Measurements from ENCODE around the gene RELN. TPM values are rescaled to one million over a fixed set of nuclear protein-coding genes. Genes with fewer than 3 reads are reported as not detected.

Gene RELN
- total RNA-seq, 1 experiment from 2014 or later: not detected

DNA sequence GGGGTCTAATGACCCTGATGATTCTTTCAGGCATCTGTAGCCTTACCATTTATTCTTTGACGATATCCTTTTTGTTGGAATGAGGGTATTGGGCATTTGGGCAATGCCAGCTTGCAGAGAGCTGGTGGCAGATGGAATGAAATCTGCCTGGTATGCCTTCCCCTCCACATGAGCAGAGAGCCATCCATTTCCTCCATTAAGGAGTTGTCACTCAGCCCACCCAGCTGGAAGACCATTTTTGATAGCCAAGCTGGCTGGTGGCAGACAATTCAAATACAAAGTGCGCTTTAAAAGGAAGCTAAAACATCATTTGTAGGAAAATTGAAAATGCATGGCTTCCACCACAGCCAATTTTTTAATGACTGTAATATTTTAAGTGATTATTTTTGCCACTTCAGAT lies 303.4 kb downstream of the RELN start:
- no peak for DNase-seq (ENCODE audit: low read depth)

DNA sequence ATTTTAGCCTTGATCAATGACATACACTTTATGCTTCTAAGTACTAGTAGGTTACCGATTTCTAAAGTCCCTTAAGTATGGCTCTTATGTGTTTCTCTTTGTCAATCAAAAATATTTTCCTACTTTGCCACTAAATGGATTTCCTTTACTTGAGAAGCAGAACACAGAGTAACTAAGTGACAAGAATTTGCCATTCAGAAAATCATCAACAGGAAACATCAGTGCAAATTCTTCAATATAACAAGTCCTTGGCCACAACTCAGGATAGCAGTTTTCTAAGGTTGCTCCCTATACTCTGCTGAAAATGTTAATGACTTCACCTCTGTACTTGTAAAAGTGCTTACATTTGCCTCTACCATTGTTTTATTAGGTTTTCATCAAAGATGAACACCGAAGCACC lies 303.8 kb downstream of the RELN start:
- no peak for DNase-seq (ENCODE audit: low read depth)

DNA sequence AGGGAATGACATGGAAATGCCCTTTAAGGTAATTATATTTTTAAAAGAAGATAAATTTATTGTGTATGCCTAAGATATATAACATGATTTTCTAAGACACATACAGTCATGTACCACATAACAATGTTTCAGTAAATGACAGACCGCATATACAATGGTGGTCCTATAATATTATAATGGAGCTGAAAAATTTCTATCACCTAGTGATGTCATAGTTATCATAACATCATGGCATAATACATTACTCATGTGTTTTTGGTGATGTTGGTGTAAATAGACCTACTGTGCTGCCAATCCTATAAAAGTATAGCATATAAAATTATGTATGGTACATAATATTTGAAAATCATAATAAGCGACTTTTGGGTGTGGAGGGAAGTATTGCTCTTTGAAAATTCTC lies 306.1 kb downstream of the RELN start:
- no peak for DNase-seq (ENCODE audit: low read depth)

DNA sequence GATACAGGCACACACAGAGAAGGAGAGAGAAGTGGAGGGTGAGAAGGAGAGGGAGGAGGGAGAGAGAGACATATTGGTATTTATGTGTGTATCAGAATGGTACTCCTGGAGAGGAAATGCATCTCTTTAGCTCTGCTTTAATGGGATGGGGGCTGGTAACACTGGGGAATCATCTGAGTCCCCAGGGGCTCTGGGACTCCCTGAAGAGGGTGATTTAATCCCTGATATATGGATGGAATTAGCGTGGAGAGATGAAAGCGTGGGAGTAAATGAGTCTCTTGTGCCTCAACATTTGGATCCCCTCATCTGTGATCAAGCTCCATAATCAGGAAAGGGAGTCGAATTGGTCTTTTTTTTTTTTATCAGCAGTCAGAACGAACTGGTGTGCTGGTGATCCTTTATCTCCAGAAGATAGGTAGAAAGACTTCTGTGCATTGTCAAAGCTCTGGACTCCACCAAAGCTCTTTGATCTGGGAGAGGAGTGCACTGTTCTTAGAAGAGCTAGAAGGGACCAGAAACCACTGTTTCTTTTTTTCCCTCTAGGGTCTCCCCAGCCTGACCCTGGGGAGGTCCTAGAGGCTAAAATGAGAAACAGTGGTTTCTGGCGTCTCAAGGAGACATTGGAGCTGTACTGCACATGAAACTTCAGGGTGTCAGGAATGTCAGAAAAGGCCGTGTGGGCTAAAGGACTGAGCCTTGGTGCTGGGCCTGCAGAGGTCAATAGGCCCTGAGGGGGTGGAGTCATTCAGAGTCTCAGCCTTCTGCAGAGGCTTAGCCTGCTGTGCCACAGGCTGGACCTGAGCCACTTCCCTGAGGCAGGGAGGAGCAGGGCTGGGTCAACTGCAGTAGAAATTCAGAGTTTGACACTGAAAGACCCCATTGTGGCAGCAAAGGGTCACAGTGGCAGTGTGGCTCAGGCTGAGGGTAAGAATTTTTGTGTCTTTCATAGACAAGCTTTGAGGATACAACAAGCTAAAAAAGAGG lies 309.0 kb downstream of the RELN start:
- DNase-seq (ENCODE audit: low read depth): peak; percentile 39

DNA sequence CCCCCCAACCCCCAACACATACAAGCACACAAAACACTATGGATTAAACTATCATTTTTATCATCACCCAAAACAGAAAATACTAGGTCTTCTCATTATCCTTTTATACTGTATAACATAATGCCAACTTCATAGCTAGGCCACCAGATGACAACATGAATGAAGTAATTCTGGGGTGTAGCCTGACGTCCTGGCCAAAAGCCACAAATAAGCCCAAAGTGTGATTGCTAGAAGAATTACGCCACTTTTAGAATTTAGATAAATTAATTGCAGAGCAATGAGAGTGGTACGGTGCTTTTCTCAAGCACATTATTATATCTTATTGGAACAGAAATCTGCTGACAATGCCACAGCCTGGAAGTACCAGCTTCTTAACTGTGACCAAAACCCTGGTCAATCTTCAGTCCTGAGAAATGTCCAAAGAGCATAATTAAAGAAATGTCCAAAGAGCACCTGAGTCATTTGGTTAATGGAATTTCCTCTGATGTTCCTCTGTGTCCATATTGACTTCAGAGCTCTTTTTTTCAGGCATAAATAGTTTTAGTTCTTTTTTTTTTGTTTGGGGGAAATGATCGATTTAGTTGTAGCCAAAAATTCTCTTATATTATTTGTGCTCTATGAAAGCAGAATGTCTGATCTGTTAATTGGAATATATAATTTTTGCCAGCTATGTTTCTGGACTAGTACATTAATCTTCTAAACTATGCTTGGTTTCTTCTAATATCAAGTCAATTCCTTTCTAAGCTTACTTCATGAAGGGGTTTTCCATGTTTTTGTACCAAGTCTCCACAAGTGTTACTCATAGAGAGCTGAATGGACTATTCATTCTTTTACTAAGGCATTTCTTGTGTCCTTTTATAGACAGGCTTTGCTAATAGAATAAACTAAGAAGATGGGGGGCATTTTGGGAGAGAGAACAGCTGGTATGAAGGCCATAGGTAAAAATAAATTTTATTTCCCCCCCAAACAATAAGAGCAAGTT lies 310.0 kb downstream of the RELN start:
- DNase-seq (ENCODE audit: low read depth): peak; percentile 16

DNA sequence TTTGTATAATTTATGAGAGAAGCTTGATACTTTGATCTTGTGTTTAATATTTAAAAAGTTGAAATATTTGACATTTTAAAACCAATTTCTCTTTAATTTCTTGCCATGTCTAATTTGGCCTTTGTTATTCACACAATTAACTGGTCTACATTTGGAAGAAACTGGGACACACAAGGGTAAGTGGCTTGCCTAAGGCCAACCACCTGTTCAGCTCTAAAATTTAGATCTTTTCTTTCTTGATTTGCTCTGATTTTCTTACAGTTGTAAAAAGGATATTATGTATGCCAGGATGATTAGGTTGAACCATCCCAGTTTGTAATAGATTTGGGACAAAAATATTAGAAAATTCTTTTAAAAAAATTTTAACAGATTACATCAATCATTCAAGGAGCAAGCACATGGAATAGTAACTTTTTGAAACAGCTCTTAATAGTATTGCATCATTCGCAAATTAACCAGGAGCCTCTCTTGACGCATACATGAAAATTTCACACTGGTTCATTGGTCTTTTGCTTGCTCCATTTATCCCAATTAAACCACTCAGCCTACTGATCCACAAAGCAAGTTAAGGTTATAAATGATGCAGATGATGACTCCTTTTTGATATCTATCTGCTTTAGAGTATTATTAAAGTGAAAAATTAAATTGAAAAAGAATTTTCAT lies 321.0 kb downstream of the RELN start:
- no peak for DNase-seq (ENCODE audit: low read depth)

DNA sequence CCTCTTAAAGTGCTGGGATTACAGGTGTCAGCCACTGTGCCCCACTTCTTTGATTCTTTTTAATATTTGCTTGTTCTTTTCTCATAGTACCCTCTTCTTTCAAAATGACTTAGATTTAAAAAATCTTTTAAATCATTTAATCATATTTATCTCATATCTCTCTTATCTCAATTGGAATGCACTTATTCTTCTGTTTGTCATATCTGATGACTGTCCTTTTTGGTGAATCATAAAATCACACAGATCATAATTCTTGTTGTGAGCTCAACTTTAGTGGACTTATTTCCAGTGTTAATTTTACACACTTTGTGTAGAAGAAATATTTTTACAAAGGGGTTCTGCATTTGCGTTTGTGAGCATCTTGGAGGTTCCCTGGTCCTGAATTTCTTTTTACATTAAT lies 323.1 kb downstream of the RELN start:
- DNase-seq (ENCODE audit: low read depth): no peak

DNA sequence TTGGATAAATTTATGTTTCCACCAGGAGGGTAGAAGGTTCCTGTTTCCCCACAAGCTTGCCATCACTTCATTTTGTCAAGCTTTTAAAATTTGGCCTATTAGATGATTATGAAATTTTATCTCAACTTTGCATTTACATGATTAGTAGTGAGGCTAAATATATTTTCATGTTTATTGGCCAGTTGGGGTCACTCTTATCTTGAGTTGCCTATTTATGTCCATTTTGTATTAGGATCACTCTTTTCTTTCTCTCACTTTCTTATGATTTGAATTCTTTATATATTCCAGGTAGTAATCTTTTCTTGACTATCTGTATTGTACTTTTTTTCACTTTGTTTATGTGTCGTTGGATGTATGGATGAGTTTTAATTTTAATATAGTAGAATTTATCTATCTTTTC lies 324.9 kb downstream of the RELN start:
- no peak for DNase-seq (ENCODE audit: low read depth)

DNA sequence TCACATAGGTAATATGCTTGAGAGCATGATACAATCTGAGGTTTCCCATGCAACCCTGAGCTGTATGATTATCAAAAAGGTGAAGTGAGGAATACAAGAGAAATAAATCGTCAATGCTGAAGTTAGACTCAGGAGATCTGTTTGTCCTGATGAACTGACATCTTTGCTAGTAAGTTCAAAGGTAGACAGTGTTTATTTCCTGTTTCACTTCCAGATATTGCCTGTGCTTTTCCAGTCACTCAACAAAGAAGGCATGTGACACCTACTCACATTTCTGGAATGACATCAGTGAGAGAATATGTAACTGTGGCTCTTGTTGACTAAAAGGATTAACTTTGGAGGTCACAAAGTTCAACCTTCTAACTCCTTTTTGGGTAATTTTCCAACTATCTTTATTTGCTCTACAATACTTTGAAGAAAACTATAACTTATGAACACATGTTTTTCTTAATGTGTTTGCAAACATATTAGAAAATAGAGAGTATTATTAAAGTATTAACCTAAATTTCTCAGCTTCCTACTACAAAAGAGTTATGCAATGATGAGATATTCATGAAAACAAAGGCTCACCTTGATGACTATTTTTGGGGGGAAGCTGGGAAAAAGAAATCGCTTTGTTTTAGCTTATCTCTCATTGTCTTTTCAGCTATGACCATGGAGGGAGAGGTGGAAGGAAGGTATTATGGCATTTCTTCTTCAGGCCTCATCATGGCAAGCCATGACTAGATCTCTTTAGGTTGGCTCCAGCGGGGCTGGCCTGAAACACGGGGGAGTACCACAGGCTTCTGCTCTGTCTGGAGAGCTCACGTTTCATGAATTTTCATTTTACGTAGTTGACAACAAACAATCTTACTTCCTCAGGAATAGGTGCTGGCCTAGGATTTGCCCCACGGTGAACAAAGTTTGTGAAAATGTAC lies 328.7 kb downstream of the RELN start:
- no peak for DNase-seq (ENCODE audit: low read depth)

DNA sequence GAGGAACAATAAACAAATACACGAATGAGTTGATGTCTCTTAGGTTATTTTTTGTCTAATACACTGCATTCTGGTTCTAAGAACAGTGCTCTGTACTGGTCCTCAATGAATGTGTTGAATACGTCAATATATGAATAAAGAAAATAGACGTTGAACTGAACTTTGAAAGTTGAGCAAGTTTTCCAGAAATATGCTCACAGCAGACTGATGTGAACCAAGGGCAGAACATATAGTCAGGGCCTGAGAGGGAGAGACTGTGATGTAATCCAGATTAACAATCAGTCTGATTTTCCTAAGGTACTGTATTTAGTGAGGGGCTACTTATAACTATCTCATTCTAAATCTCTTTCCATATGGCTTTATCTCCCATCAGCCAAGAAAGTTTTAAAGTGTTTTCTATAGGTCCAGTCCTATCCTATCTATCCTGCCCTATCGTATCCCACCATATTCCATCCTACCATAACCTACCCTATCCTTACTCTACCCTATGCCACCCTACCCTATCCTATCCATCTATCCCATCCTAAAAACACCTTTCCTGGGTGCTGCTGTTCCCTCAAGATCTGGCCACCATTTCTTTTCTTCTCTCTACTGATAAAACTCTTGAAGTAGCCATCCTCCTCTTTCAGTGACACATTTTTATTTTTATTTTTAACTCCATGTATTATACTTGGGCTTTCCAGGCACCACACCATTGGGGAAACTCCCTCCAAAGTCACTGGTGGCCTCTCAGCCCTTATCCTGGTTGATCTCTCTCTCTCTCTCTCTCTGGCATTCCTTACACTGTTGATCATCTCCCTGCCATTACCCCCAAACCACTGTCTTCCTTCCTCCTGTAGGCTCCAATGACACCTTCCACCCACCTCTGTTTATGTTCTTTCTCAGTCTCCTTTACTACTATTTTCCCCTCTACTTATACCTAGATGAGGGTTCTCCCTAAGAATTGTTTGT lies 331.1 kb downstream of the RELN start:
- DNase-seq (ENCODE audit: low read depth): no peak

DNA sequence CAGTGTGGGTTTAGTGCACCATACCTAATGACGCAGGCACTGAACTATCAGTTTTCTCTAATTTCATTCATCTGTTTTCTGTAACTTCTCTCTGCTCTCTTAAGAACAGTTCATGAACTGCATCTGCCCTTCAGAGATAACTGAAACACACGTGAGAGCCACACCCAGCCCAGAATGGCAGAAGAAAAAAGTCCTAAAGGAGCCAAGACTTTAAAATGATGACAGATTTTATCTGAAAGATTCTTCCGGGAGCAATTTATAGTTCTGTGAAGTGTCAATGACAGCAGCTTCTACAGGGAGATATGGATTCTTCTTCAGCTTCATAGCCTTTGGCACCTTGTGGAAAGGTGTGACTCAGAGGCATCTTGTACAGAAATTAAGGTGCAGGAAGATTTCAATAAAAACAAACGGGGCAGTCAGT lies 332.0 kb downstream of the RELN start:
- no peak for DNase-seq (ENCODE audit: low read depth)

DNA sequence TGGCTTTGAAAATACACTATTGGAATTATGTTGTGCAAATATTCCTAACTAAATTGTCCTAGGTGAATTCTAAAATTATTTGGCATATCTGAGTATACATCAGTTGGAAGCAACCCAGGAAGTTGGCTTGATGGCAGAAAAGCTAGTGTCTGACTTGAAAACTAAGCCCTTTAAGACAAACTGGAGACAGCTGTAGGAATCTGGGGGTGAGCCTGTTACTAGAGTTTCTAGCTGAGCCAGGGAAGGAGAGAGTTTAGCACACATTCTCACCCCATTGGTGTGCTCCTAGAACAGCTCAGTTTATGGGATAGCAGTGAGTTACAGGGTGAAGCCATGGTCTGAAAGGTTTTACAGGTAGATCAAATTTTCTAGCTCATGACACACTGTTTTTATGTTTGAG lies 333.2 kb downstream of the RELN start:
- DNase-seq (ENCODE audit: low read depth): no peak

DNA sequence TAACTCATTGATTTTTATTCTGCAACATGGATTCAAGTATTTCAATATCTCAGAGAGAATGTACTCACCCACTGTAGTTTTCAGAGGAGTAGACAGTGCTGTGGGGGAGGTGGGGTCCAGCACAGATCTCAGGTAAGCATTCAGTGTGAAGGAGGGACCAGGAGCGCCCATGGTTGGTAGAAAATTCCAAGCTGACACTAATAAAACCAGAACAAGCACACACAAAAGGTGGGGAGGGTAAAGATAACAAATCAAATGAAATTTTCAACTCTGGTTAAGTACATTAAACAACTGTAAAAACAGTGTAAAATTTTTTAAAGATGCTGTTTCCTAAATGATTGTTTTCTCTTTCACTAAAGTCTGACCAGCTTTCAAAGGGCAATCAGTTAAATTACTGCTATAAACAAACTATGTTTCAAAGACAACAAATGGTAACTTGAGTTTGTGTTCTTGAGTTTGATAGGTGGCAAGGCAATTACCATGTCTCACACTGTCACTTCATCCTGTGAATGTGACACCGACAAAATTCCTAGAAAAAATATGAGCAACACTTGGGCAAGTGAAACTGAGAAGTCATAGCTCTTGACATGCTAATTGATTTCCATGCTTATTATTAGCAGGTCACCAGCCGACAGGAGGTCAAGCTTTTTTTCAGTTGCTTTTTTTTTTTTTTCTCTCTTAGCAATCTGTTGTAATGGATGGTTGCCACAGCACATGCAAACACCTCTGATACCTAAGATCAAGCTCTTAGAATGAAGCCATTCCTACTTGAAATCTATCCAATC lies 337.7 kb downstream of the RELN start:
- DNase-seq (ENCODE audit: low read depth): no peak

DNA sequence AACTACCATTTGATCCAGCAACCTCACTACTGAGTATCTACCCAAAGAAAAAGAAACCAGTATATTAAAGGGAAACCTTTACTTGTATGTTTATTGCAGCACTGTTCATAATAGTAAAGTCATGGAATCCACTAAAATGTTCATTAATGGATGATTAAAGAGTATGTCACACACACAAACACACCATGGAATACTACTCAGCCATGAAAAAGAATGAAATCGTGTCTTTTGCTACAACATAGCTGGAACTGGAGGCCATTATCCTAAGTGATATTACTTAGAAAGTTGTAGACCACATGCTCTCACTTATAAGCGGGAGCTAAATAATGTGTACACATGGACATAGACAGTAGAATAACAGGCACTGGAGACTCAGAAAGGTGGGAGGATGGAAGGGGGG lies 340.4 kb downstream of the RELN start:
- no peak for DNase-seq (ENCODE audit: low read depth)

DNA sequence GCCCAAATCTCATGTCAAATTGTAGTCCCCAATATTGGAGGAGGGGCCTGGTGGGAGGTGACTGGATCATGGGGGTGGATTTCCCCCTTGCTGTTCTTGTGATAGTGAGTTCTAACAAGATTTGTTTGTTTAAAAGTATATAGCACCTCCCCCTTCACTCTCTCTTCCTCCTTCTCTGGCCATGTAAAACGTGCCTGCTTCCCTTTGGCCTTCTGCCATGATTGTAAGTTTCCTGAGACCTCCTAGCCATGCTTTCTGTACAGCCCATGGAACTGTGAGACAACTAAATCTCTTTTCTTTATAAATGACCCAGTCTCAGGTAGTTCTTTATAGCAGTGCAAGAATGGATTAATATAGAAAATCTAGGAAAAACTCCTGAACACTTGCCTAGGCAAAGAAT lies 341.3 kb downstream of the RELN start:
- no peak for DNase-seq (ENCODE audit: low read depth)

DNA sequence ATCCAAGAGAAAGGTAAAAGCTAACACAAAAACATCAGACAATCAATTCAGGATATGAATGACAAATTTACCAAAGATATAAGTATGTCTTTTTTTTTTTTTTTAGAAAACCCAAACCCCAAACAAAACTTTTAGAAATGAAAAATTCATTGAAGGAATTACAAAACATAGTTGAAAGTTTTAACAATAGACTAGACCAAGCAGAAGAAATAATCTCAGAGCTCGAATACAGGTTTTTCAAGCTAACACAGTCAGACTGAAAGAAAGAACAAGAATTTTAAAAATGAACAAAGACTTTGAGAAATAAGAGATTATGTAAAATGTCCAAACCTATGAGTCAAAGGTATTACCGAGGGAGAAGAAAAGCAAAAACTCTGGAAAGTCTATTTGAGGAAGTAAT lies 345.1 kb downstream of the RELN start:
- DNase-seq (ENCODE audit: low read depth): no peak

DNA sequence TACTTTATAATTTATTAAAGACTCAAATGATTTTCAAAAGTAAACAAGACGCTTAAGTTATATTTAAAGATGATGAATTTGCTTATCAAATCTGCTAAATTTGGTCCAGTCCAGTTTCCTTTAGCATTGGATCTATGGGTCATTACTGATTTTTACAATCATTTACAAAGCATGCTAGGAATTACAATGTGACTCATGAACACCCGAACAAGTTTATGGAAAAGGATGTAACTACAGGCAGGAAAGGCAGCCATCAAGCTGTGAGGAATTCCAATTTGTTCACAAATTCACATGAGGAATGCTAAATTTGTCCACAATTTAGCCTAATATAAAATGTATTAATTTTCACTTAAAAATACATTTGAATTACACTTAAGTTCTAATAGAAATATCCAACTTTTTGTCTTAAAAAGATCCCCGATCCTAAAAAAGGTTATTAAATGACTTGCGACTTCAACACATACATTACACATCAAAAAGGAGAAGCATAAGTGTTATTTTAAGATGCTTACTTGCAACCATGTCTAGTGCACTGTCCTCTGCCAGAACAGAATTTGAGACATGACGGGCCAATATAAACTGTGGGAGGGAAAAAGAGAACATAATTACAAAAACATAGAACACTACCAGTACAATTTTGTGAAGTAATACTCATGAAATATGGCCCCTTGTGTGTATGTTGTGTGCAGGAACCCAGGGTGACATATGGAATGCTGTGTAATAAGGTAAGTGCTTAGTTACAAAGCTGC lies 349.3 kb downstream of the RELN start:
- DNase-seq (ENCODE audit: low read depth): no peak

DNA sequence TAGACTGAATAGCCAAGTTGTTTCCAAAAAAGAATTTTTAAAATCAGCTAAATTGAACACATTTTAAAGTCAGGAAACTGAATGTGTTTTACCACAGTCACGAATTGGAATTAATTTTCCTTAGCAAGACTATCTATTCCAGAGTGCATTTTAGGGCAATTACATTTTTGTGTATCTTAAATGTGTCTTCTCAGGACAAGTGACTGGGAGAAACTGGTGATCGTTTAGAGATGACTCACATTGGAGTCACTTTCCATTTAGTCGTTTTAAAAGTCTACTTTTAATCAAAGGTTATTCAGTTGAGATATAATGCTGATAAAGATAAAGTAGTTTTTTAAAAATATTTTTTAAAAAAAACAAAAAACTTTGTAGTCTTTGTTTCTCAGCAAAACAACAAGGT lies 351.7 kb downstream of the RELN start:
- no peak for DNase-seq (ENCODE audit: low read depth)
